ENCODE data around the gene TNFRSF12A.

The TNFRSF12A gene

DNA sequence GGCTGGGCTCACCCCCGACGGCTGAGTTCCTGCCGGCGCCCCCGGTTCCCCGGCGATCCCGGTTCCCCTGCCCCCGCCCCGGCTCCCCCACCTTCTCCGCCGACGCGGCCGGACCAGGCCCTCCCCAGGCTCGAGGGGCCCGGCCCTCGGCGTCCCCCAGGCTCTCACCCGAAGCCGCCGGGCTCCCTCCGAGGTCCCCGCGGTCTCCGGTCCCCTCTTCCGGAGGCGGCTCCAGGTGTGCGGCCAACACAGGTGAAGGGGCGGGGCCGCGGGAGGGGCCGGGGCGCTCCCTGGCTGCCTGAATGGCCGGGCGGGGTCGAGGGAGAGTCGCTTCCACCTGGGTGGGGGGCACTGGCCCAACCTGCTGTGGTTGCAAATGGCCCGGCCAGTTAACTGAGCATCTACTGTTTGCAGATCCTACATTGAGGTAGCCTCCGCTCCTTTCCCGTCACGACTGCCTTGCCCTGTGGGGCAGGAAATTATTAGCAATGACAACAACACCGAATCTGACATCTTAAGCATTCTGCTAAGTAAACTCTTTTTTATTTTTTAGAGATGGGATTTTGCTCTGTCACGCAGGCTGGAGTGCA lies 16.7 kb downstream of the TNFRSF12A start, which contains the start of gene BICDL2:
TSS of gene BICDL2 (minus strand) at position 219 of the 590 bp plus-strand sequence. CDS start 1,448 bp downstream, outside the sequence.
- Histone ChIP-seq H3K4me3 (ENCODE audit: low read depth, low read length) (no peak within 1 kb of the TSS), H3K27ac (ENCODE audit: extremely low read depth, low read depth, low read length) (no peak within 1 kb of the TSS), H3K4me1 (ENCODE audit: control insufficient read depth, insufficient read depth, low read length) (no peaks in the 10 kb centered on the region), H3K9me3 (ENCODE audit: control insufficient read depth, insufficient read depth, low read depth, low read length) (no peaks in the 10 kb centered on the region), H3K36me3 (ENCODE audit: control insufficient read depth in 2 of 2, insufficient read depth in 1 of 2, low read length in 2 of 2) (no peaks in the 10 kb centered on the region)
- CTCF ChIA-PET, result interaction anchor here (0.9 to 7.2 kb wide), 3 partner anchors 7 to 93 kb away, joined by 3 to 87 read pairs (median 3); no protein-coding TSS in a partner anchor
- TF ChIP-seq ZNF692 (tag by site-specific recombination; IDR thresholded peaks at IDR 0.05), result no peak
- TF ChIP-seq ZNF664 (tag by site-specific recombination; IDR thresholded peaks at IDR 0.05), result peak; percentile 92
- POLR2A ChIA-PET, result no interaction called here

- H3K36me3 ChIP-seq (ENCODE audit: control insufficient read depth in 2 of 2, insufficient read depth in 1 of 2, low read length in 2 of 2), result no peaks in the 10 kb centered on the region
- no peak overlapping the region for H3K27ac ChIP-seq (ENCODE audit: extremely low read depth, low read depth, low read length)
- H3K4me1 ChIP-seq (ENCODE audit: control insufficient read depth, insufficient read depth, low read length), result no peaks in the 10 kb centered on the region
- peak; percentile 47; the same call in 1 of the 2 replicates for TF ChIP-seq ZXDB (tag by site-specific recombination; IDR thresholded peaks at IDR 0.05)
- peak; percentile 26; the same call in 1 of the 2 replicates for TF ChIP-seq ZNF394 (tag by site-specific recombination; IDR thresholded peaks at IDR 0.05; ENCODE audit: borderline replicate concordance)
- TF ChIP-seq HOXC10 (CRISPR knock-in tag; IDR thresholded peaks at IDR 0.05), result no peak
- TF ChIP-seq ZNF324 (tag by site-specific recombination; IDR thresholded peaks at IDR 0.05), result no peak
- no peak overlapping the region for H3K4me3 ChIP-seq (ENCODE audit: low read depth, low read length)
- H3K9me3 ChIP-seq (ENCODE audit: control insufficient read depth, insufficient read depth, low read depth, low read length), result no peaks in the 10 kb centered on the region
- ChIA-PET CTCF (interaction anchor here (0.6 to 7.2 kb wide), 5 partner anchors 8 to 92 kb away, joined by 3 to 87 read pairs (median 5); no protein-coding TSS in a partner anchor), POLR2A (no interaction called here)
Observed at GRCh38 chr16:3038256-3038655, 18.1 kb downstream of the TNFRSF12A start.

- ChIA-PET POLR2A (interaction anchor here (0.8 to 3.0 kb wide), 3 partner anchors 10 to 94 kb away, joined by 3 to 10 read pairs (median 4); partner anchors contain the start of gene TNFRSF12A), CTCF (interaction anchor here (0.6 to 7.2 kb wide), 4 partner anchors 9 to 91 kb away, joined by 3 to 87 read pairs (median 6); no protein-coding TSS in a partner anchor)
- no peak overlapping the region for H3K4me3 ChIP-seq (ENCODE audit: low read depth, low read length)
- H3K36me3 ChIP-seq (ENCODE audit: control insufficient read depth in 2 of 2, insufficient read depth in 1 of 2, low read length in 2 of 2), result no peaks in the 10 kb centered on the region
- no peaks in the 10 kb centered on the region for H3K4me1 ChIP-seq (ENCODE audit: control insufficient read depth, insufficient read depth, low read length)
- 0 out of 2 replicates have a peak, but pooled peaks have one; percentile 50 for TF ChIP-seq ZFP69B (tag by site-specific recombination; IDR thresholded peaks at IDR 0.05)
- TF ChIP-seq ZNF140 (tag by site-specific recombination; IDR thresholded peaks at IDR 0.05), result 0 out of 2 replicates have a peak, but pooled peaks have one; percentile 20
- TF ChIP-seq EGR2 (tag by site-specific recombination; IDR thresholded peaks at IDR 0.05; ENCODE audit: low read depth), result 0 out of 2 replicates have a peak, but pooled peaks have one; percentile 13
- no peak for TF ChIP-seq BCL11B (tag by site-specific recombination; IDR thresholded peaks at IDR 0.05; ENCODE audit: low read depth)
- TF ChIP-seq ZFHX2 (tag by site-specific recombination; conservative IDR thresholded peaks at IDR 0.05), result peak; percentile 39; the same call in 1 of the 2 replicates
- TF ChIP-seq, protein P1, sequence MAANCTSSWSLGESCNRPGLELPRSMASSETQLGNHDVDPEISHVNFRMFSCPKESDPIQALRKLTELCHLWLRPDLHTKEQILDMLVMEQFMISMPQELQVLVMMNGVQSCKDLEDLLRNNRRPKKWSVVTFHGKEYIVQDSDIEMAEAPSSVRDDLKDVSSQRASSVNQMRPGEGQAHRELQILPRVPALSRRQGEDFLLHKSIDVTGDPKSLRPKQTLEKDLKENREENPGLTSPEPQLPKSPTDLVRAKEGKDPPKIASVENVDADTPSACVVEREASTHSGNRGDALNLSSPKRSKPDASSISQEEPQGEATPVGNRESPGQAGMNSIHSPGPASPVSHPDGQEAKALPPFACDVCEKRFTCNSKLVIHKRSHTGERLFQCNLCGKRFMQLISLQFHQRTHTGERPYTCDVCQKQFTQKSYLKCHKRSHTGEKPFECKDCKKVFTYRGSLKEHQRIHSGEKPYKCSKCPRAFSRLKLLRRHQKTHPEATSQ (tag by site-specific recombination; IDR thresholded peaks at IDR 0.05), result no peak
- peak; percentile 51; the same call in 1 of the 2 replicates for TF ChIP-seq ZNF692 (tag by site-specific recombination; IDR thresholded peaks at IDR 0.05)
- no peaks in the 10 kb centered on the region for H3K9me3 ChIP-seq (ENCODE audit: control insufficient read depth, insufficient read depth, low read depth, low read length)
- H3K27ac ChIP-seq (ENCODE audit: extremely low read depth, low read depth, low read length), result no peak overlapping the region
Observed at GRCh38 chr16:3038896-3039295, 18.7 kb downstream of the TNFRSF12A start.
